Progenitor cell of endocrine pancreas (in vitro differentiated cells): Measurements from ENCODE around the gene DDR2. TPM values are rescaled to one million over a fixed set of nuclear protein-coding genes. Genes with fewer than 3 reads are reported as not detected.
"Not testable (repeated sequence)": the region's sequence is repeated elsewhere in the genome, so short reads cannot be mapped to it uniquely, and the experiment has no call there.

Experiments used
- DNase-seq: peaks from one replicate; pipeline ENCODE4 v3.0.0; 2021; ENCODE audit warnings: low spot score; ENCODE audit not compliant: unreplicated experiment
- H3K27ac Mint-ChIP-seq: 2 replicates; pipeline ENCODE4 v1.8.0; 2021; ENCODE audit warnings: mild to moderate bottlenecking, moderate library complexity, mixed read lengths
- H3K27me3 Mint-ChIP-seq: 2 replicates; pipeline ENCODE4 v1.8.0; 2021; ENCODE audit warnings: mixed read lengths
- H3K36me3 Mint-ChIP-seq: 2 replicates; pipeline ENCODE4 v1.8.0; 2022; ENCODE audit warnings: mixed read lengths; ENCODE audit not compliant: insufficient read depth
- H3K4me1 Mint-ChIP-seq: 2 replicates; pipeline ENCODE4 v1.8.0; 2021; ENCODE audit warnings: low read depth, mixed read lengths
- H3K4me3 Mint-ChIP-seq: 2 replicates; pipeline ENCODE4 v1.8.0; 2021; ENCODE audit warnings: low read depth, mild to moderate bottlenecking, moderate library complexity, mixed read lengths
- H3K9me3 Mint-ChIP-seq: 2 replicates; pipeline ENCODE4 v1.8.0; 2021; ENCODE audit warnings: low read depth, mixed read lengths
- total RNA-seq: library from RNA; stranded (reverse); gene quantifications from 2 replicates; pipeline ENCODE4 v1.2.1, GENCODE V29; 2021
- TF ChIP-seq, protein P1 (sequence below): fragments of 200-600 bp; sonication (generic); IDR thresholded peaks from one replicate; pipeline ENCODE4 v1.5.0; 2021; ENCODE audit warnings: antibody characterized with exemption, mild to moderate bottlenecking; ENCODE audit not compliant: unreplicated experiment

The DDR2 gene
- total RNA-seq, 1 donor from 2014 or later: 1.7 TPM

DNA sequence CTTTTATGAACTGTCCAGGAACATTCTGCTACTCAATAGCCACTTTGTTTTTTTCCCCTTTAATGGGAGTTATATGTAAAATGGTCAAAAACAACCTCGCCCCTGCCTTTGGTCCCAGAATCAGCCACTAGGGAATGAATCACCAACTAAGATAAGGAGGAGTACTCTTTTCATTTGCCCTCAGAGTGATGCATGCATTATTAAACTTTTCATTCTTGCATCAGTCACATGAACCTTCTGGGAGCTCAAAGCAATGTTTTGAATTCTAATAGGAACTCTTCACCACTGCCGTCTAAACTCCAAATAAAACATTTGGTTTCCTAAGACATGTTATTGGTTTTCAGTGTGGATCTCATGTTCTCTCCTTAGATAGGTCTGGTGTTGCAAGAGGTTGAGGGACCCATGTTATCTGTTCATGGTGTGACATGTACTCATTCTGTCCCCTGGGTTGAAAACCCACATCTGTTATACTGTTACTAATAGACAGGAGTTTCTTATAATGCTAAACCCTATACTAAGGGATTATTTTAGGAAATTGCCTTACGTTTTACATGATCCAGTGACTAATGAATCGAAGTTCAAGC lies 140.4 kb downstream of the DDR2 start:
- Mint-ChIP-seq H3K27ac (no peak overlapping the region), H3K4me3 (no peak overlapping the region), H3K9me3 (no peaks in the 10 kb centered on the region), H3K4me1 (no peaks in the 10 kb centered on the region), H3K36me3 (no peaks in the 10 kb centered on the region), H3K27me3 (no peaks in the 10 kb centered on the region)
- no peak for DNase-seq
- TF ChIP-seq, protein P1, sequence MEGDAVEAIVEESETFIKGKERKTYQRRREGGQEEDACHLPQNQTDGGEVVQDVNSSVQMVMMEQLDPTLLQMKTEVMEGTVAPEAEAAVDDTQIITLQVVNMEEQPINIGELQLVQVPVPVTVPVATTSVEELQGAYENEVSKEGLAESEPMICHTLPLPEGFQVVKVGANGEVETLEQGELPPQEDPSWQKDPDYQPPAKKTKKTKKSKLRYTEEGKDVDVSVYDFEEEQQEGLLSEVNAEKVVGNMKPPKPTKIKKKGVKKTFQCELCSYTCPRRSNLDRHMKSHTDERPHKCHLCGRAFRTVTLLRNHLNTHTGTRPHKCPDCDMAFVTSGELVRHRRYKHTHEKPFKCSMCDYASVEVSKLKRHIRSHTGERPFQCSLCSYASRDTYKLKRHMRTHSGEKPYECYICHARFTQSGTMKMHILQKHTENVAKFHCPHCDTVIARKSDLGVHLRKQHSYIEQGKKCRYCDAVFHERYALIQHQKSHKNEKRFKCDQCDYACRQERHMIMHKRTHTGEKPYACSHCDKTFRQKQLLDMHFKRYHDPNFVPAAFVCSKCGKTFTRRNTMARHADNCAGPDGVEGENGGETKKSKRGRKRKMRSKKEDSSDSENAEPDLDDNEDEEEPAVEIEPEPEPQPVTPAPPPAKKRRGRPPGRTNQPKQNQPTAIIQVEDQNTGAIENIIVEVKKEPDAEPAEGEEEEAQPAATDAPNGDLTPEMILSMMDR: no peak

DNA sequence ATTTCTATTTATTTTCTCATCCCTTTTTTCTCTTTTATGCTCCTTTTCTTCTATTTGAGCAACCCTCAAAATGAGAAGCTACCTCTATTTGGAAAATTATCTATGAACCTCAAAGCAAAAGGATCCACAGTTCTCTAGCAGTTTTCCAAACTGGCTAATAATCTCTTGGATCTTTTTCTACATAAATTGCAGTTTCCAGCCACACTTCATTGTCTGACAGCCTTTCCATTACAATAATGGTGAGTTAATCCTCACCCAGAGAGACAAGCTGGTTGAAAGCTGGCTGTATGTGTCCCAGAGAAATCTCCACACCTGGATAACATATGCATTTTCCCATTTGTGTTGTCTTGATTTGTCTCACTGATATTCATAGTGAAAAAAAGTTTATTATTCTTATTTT lies 141.7 kb downstream of the DDR2 start:
- Mint-ChIP-seq H3K27ac (no peak overlapping the region), H3K36me3 (no peaks in the 10 kb centered on the region)
- TF ChIP-seq, protein P1: no peak

DNA sequence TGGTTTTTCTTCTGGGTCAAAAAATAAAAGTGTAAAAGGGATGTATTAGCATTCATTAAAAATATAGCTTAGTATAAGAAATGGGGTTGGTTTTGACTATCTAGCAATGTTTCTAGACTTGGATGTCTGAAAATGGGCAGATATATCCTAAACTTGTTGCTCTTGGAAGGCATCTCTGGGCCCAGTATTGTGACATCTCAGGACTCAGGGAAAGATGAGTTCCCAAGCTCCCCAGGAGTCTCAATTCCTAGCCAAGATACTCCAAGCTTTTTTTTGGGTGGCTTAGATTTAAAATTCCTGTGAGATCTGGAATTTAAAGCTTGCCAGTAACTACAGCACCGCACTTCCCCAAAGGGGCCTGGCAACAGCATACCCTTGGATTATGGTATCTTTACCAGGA lies 146.8 kb downstream of the DDR2 start:
- no peaks in the 10 kb centered on the region for H3K36me3 Mint-ChIP-seq
- H3K4me3 Mint-ChIP-seq: no peak overlapping the region
- no peak for DNase-seq
- H3K27me3 Mint-ChIP-seq: no peaks in the 10 kb centered on the region
- H3K4me1 Mint-ChIP-seq: no peaks in the 10 kb centered on the region
- H3K27ac Mint-ChIP-seq: no peak overlapping the region
- TF ChIP-seq, protein P1: no peak
- H3K9me3 Mint-ChIP-seq: no peaks in the 10 kb centered on the region

More for the DNA sequence above, 141.7 kb downstream of the DDR2 start:
- H3K9me3 Mint-ChIP-seq: no peaks in the 10 kb centered on the region
- no peaks in the 10 kb centered on the region for H3K27me3 Mint-ChIP-seq
- no peak for DNase-seq
- no peak overlapping the region for H3K4me3 Mint-ChIP-seq
- no peaks in the 10 kb centered on the region for H3K4me1 Mint-ChIP-seq

DNA sequence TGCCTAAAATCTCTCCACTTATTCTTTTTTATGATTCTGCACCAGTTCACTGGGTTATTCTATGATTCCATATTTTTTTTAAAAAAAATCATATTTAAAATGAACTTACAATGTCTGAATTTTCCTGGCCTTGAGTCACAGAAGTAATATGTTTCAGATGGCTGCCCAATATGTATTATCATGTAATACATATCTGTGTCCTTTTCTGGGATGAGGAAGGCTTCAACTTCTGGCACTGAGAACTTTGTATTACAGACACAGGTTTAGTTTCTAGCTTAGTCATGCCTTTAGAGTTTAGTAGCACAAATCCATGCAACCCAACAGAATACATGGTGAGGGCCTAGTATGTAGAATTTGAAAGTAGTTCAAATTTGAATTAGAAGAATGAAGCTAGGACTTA lies 150.4 kb downstream of the DDR2 start:
- Mint-ChIP-seq H3K4me1 (peaks cover 16% of the 10 kb centered on the region), H3K36me3 (no peaks in the 10 kb centered on the region), H3K27ac (no peak overlapping the region), H3K9me3 (no peaks in the 10 kb centered on the region), H3K4me3 (no peak overlapping the region), H3K27me3 (no peaks in the 10 kb centered on the region)
- DNase-seq: no peak
- TF ChIP-seq, protein P1: no peak

DNA sequence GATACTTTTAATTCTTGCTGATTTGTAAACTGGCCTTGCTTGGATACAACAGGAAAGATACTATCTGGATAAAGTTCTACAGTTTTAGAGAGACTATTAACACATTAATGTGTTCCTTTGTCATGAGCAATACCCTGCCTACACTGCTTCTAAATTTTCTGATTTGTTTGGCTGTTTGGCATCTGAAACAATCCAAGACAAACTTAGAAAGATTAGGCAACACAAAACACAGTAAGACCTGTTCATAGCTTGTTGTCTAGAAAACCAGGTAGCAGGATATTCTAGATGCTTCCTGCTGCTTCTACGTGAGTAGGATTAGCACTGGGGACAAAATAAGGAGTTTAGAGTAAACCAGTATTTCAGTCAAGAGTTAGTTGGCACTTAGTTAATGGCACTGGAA lies 152.7 kb downstream of the DDR2 start:
- not testable (repeated sequence) for DNase-seq, H3K4me3 Mint-ChIP-seq, H3K27ac Mint-ChIP-seq, H3K9me3 Mint-ChIP-seq, H3K36me3 Mint-ChIP-seq, H3K27me3 Mint-ChIP-seq
- H3K4me1 Mint-ChIP-seq: peaks cover 24% of the 10 kb centered on the region

DNA sequence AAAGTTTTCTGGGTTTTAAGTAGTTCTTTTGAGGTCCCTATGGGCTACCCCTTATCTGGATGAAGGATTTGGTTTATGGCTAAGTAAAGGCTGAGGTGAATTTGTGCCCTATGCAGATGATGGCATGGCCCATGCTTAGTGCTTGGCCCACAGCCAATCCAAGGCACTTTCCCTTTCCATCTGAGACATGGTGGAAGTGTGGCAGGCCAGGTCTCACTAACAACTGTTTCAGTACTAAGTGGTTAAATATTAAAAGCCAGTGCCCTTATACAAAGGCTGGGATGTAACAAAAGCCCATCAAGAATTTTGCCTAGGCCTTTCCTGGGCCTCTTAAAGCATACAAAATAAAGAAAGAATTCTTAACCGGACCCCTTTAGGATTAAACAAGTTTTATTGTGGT lies 156.5 kb downstream of the DDR2 start:
- not testable (repeated sequence) for H3K27me3 Mint-ChIP-seq, H3K9me3 Mint-ChIP-seq, H3K36me3 Mint-ChIP-seq, DNase-seq
- Mint-ChIP-seq H3K4me3 (peak overlapping the region; percentile 24), H3K4me1 (peaks cover 31% of the 10 kb centered on the region), H3K27ac (peak overlapping the region; percentile 96)
